ENCODE data around the gene ATP6AP2.
"Not testable (repeated sequence)": the region's sequence is repeated elsewhere in the genome, so short reads cannot be mapped to it uniquely, and the experiment has no call there.

ATP6AP2 gene

DNA sequence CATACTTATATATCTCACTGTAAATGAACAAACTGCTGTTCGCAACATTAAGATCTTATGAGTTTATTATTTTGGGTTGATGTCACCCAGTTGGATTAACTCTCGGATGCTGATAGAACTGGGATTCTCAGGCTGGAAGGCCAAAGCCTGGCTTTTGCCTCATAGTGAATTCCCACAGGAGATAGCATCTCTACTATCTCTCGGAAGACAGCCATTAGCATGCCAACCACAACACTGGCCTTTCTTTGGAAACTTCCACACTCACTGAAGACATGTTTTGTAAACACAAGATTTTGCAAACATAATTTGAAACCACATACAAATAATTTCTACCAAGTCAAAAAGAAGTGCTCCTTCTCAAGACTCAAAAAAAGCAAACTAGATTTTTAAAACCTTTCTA is 4.5 kb upstream of the ATP6AP2 start:
- DNase-seq = no peak

DNA sequence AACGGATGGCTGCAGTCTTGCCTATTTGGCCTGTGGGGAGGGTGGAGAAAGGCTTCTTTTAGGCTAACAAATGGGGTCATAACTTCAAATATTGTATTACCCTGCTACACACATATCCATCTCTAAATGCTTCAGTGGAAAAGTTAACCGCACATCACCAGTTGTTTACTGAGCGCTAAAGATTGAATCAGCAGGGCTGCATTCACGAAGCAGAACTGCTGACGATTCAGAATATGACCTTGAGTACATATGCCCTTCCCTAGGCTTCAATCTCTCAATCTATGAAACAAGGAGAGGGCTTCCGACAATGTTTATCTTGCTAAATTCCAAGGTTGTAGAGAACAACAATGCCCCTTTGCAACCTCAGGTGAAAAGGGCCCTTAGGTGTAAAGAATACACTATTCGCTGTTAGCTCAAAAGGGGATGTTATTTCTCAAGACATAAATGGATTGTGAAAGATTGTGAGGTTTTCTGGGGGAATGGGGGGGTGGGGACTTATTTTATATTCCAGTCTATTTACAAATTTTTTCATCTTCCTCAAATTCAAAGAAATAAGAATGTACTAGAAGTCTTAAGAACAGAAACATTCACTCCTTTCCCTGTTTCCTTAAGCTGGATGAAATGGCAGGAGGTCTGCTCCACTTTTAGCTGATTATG is 2.6 kb upstream of the ATP6AP2 start:
- no peak for DNase-seq

DNA sequence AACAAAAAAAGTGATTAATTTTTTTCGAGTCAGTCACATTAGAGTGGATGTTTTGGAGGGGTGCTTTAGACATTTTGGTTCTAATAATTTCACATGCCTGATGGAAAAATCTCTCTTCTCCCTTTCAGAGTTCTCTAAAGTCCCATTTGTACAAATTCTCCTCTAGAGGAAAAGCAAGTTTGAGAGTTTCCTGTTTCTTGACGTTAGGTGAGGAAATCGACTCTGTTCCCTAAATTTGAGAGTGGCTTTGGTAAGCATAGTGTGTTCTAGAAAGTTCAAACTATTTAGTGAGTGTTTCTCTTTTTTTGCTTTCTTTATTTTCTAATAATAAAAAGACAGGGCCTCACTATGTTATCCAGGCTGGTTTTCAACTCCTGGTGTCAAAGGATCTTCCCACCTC is 1.6 kb upstream of the ATP6AP2 start:
- DNase-seq = no peak

DNA sequence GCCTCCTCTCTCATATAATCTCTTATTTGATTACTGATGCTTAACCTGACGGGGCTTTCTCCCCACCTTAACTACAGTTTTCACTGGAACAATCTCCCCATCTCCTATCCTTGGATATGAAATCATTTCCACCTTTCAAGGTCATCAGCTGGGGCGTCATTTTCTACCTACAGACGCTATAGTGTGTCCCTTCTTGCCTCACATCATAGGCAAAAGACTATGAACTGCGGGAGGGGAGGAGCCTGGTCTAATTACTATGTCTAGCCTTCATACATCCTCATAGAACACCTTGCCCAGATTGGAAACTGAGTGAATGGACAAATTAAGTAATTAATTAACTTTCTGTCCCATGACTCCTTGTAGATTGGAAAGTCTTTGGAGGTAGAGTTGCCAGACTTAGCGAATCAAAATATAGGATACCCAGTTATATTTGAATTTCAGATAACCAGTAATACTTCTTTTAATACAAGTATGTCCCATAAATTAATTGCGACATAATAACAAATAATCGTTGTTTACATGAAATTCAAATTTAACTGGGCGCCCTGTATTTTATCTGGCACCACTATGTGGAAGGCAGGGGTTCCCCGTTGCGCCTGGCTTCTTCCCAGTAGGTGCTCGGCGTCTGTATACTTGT is 752 bp upstream of the ATP6AP2 start:
- DNase-seq = no peak

DNA sequence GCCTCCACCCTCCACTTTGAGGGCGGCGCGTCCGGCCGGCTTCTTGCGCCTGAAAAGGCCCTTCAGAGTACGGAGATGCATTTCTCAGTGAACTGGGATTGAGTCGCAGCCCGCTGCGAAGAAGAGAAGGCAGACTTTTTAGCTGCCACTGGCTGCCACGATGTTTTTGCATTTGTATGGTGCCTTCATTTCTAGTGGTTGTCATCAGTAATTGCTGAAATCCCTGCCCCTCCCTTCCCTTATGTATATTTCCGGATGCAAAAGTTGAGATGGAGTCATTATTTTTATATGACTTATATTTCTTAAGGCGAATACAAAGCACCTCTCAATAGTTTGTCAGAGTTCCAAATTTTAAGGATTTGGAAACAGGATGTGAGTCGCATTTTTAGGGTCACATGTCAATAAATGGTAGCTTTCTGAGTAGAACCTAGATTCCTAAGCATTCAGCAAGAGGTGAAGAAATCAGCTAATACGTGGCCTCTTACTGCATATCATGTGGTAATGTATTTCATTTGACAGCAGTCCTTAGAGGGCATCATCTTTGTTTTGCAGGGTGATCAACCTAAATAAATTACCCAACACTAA is 658 bp downstream of the ATP6AP2 start:
- no peak for DNase-seq

DNA sequence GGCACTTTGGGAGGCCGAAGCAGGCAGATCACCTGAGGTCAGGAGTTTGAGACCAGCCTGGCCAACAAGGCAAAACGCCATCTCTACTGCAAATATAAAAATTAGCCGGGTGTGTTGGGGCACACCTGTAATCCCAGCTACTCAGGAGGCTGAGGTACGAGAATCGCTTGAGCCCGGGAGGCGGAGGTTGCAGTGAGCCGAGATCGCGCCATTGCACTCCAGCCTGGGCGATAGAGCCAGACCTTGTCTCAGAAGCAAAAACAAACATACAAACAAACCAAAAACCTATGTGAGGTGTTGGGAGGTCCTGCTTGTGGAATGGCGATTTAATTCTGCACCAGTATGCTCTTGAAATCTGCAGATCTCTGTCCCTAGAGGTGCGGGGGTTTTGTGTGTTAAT is 1.4 kb downstream of the ATP6AP2 start:
- not testable (repeated sequence) for DNase-seq

DNA sequence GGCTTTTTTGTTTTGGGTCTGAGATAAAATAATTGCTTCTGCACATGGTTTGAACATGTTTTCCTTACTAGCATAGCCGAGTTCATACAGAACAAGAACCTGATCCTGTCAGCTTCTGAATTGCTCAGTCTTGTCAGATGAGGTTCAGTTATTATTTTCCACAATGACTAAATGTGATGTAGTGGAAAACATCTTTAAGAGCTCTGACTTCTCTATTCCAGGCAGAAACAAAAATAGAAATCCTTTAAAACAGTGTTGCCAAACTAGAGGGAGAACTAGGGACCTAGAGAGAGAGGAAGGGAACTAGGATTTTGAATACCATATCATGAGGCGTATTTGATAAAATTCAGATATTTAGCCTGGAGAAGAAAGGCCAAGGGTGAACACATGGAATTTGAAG is 2.0 kb downstream of the ATP6AP2 start:
- DNase-seq = no peak

DNA sequence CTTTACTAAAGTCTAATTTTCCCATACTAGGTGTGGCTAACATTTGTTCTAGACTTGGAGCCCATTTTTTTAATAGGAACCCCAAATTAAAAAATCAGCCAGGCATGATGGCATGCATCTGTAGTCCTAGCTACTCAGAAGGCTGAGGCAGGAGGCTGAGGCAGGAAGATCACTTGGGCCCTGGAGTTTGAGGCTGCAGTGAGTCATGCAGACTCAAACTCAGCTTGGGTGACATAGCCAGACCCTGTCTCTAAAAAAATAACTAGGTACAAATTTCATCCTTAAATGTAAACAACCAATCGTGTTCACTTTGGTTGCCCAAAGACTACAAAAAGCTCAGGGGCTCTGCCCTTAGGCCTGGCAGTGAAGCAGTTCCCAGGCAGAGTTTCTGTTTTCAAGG is 6.9 kb downstream of the ATP6AP2 start:
- DNase-seq = not testable (repeated sequence)

DNA sequence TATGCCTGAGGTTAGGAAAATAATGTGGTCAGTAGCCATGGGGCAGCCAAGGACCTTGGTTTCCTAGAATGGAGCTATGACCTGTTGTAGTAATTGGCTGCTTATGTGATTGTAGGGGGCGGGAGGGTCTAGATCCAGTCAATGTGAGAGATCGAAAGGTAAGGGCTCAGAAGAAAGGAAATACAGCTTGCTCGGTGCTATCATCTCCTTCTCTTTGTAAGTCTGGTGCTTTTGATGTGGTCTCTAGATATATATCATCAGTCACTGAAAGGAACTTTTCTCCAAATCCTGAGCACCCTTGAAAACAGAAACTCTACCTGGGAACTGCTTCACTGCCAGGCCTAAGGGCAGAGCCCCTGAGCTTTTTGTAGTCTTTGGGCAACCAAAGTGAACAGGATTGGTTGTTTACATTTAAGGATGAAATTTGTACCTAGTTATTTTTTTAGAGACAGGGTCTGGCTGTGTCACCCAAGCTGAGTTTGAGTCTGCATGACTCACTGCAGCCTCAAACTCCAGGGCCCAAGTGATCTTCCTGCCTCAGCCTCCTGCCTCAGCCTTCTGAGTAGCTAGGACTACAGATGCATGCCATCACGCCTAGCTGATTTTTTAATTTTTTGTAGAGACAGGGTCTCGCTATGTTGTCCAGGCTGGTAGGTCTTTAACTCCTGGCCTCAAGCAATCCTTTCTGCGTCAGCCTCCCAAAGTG is 9.0 kb downstream of the ATP6AP2 start:
- DNase-seq = not testable (repeated sequence)

DNA sequence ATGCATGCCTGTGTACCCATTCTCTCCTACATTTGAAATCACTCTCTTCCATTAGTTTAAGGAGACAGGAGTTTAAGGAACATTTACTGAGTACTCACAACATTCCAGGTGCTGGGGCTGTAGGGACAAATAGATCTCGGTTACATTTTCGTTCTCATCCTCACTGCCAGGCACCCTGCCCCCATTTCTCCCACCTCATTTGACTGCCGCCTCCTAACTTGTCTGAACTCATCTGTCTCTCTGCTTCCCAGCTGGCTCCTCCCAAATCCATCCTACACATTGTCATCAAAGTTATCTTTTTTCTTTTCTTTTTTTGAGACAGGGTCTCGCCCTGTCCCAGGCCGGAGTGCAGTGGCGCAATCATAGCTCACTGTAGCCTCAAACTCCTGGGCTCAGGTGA is 22.7 kb downstream of the ATP6AP2 start:
- no peak for DNase-seq

DNA sequence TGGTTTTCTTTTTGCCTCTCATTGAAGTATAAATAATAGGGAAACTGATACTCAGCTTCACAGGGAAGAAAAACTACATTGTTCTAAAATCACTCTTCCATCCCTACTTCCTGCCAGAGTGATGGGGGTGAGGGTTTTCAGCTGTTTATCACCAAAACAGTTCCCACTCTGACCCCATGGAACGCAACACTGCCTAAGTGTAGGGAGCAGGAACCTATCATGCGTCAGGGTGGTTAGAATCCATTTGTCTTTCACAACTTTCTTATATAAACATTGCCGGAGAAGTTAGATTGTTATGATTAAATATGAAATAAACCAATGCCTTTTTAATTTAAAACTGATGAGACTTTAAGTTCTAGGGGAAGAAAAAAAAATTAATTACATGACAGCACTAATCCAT is 26.6 kb downstream of the ATP6AP2 start:
- DNase-seq = no peak

DNA sequence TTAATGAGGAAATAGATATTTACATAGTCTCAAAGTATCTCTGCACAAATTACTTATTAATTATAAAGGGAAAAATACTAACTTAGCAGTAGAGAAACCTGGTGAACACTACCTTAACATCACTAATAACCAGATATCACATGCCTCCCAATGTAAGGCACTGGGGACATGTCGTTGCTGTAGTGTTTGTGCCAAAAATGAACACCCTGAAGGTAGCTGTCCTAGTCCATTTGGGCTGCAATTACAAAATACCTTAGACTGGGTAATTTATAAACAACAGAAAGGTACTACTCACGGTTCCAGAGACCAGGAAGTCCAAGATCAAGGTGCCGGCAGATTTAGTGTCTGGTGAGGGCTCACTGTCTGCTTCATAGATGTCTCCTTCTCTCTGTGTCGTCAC is 31.7 kb downstream of the ATP6AP2 start:
- DNase-seq = no peak

DNA sequence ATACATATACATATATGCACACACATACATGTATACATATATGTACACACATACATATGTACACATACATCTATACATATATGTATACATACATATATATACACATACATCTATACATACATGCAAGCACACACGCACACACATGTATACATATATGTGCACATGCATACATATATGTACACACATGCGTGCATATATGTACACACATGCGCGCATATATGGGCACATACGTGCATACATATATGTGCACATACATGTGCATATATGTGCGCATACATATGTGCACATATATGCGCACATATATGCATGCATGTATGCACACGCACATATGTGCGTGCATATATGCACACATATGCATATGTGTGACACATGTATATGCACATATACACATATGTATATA is 35.2 kb downstream of the ATP6AP2 start:
- no peak for DNase-seq

DNA sequence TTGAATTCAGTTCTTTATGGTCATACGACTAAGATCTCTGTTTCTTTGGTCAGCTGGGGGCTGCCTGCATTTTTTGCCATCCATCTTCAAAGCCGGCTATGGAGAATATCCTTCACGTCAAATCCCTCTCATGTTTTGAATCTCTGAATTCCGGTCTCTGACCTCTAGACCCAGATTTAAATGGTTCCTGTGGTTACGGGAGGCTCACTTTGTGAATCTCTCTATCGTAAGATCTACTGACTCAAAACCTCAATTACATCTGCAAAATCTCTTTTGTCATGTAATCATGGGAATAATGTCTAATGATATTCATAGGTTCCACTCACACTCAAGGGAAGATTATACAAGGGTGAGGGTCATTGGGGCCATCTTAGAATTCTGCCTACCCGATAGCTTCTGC is 36.8 kb downstream of the ATP6AP2 start:
- DNase-seq = no peak

DNA sequence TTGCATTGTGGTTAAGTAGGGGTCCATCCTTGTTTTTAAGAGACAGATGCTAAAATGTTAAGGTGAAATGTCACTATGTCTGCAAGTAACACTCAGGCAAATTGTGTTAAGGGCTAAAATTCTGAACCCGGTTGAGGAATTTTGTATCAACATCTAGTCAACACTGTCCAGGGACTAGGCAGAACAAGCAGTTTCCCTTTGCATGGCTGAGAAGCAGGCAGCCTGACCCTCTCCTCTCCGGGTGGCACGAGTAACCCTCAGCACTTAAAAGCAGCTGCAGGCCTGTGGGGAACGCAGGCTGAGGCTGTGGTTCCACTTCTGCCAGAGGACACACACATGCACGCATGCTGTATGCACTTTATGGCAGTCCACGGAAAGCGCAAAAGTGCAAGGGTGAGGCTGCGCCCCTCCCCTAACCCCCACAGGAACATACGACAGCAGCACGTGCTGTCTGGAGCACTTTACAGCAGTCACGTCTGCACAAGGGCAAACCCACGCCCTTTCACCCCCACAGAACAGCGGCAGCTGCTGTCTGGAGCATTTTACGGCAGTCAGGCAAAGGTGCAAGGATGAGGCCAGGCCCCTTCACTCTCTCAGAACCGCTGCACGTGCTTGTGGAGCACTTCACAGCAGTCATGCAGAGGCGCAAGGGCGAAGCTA is 41.8 kb downstream of the ATP6AP2 start:
- DNase-seq = no peak

DNA sequence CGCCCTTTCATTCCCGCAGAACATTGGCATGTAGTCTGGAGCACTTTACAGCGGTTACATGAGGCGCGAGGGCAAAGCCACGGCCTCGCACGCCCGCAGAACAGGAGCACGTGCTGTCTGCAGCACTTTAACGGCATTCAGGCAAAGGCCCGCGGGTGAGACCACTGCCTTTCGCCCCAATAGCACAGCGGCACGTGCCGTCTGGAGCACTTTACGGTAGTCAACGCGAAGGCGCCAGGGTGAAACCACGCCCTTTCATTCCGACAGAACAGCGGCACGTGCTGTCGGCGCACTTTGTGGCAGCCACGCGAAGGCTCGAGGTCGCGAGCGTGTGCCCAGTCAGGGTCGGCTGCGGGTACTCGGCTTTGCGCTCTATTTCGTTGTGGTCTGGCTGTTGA is 42.4 kb downstream of the ATP6AP2 start, which contains the start of gene MPC1L:
Gene MPC1L (plus strand): TSS at position 290 of the 398 bp plus-strand sequence. CDS start 138 bp downstream, outside the sequence.
- DNase-seq = no peak

DNA sequence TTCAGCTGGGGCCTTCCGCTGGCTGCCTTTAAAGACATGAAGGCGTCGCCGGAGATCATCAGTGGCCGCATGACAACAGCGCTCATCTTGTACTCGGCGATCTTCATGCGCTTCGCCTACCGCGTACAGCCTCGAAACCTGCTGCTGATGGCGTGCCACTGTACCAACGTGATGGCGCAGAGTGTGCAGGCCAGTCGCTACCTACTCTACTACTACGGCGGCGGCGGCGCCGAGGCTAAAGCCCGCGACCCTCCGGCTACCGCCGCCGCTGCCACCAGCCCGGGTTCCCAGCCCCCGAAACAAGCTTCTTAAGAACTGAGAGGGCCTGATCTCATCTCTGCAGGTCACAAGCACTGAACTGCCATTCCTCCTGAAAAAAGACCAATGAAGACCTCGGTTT is 42.9 kb downstream of the ATP6AP2 start:
- DNase-seq = no peak

DNA sequence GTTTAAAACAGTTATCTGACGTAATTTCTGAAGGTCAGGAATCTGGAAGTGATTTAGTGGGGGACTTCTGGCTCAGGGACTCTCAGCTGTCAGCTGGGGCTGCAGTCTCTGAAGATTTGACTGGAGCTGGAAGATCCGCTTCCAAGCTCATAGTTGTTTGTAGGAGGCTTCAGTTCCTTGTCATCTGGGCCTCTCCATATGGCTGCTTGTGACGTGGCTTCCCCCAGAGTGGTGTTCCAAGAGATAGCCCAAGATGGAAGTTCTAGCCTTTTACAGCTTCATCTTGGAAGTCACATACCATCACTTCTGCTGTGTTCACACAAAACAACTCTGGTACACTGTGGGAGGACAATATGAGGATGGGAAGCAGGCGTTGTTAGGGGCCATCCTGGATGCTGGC is 44.5 kb downstream of the ATP6AP2 start:
- no peak for DNase-seq

DNA sequence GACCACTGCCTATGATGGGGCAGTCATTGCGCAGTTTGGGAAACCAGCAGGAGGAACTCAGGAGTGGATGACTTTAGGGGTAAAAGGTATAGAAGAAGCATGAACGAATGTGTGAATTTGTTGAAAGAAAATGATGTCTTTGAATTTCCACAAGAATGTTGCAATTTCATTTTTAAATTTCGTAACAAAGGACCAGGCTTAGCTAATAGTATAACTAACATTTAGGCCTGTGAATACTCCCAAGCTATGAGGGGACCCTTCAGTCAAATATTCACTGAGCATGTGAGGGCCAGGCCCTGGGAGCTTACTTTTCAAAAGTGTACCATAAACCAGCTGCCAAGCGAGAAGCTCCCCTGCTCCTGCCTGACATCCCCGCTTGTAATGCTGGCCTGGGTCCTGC is 47.7 kb downstream of the ATP6AP2 start:
- DNase-seq = no peak

DNA sequence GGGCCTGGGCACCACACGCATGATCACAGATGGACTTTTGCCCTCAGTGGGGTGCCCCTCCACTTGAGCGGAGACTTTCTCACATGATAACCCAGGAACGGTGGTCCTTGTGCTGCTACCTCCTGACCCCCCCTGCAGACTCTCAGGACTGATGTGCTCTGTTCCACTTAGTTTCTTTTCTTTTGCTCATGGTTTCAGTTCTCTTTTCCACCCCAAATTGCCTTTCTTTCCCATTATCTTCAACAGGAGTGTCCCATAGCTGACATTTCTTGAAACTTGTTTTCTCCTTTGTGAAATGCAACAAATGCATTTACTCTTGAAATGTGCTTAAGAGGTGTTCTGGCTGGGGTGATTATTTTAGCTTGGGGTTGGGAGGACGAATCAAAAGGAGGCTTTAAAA is 51.4 kb downstream of the ATP6AP2 start:
- no peak for DNase-seq

DNA sequence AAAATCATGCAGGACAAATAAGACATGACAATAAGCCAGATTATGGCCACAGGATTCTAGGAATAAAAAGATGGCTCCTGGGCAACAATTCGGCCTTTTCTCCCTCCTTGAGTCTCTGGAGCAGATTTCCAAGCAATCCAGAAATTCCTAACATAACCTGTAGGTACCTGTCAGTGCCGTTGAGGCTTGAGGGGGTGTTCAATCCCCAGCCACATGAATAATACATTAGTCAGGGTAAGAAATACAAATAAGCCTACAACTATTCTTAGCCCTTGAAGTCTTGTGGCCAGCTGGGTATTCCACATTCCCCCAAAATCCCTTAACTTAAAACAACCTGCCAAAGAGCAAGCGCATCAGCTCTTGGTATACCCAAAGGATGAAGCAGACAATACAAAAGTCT is 56.9 kb downstream of the ATP6AP2 start:
- DNase-seq = no peak

DNA sequence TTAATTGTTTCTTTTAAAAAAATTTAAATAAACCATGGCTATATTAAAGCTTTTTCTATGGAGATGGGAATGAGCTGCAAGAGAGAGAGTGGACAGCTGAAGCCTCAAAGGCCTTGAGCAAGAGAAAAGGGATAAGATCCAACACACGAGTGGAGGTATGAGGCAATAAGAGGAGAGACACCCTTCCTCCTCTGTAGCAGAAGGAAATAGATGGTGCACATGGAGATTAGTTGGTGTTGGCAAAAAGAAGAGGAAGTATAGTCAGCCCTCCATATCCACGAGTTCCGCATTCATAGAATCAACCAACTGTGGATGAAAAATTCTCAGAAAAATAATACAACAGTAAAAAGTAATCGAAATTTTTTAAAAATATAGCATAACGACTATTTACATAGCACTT is 63.4 kb downstream of the ATP6AP2 start:
- DNase-seq = no peak

DNA sequence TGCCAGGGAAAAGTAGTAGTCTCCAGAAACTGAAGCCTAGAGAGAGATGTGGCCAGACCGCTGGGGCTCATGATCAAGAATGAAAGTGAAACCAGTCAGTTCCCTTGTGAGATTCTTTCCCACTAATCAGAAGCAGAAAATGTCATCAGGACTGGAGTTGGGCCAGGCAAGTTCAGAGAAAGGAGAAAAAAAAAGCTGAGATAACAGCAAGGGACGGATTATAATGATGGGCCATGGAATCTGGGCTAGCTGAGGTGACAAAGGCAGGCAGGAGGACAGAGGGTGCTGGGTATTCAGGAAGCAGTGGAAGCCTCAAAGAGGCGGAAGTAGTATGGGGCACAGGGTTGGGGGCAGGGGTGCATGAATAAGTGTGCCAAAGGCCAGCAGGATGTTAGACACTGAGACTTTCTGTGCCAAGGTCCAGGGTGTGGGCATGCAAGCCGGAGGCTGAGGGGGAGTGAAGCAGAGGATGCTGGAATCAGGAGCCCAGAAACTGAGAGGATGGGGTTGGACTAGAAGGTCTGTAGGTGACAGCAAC is 64.1 kb downstream of the ATP6AP2 start:
- peak; percentile 18 for DNase-seq
